WTC11 (cell line): ENCODE data around the gene NEK7. TPM values are rescaled to one million over a fixed set of nuclear protein-coding genes. Genes with fewer than 3 reads are reported as not detected.

ENCODE experiments used
- ATAC-seq: fragments of 200-7000 bp; cut with Tn5 transposase; 2 replicates; pipeline ENCODE4 v1.10.0; 2021; ENCODE audit warnings: mild to moderate bottlenecking, moderate library complexity
- CTCF ChIA-PET: fragments of 300-600 bp; sonication (Branson Sonifier 250); formaldehyde crosslinking; loops from one replicate; lab custom pipeline; 2021; ENCODE audit warnings: antibody characterized with exemption; lab: Charles Lee
- POLR2A ChIA-PET: fragments of 350-600 bp; sonication (Branson Sonifier 250); formaldehyde crosslinking; loops from one replicate; lab custom pipeline; 2021; ENCODE audit warnings: antibody characterized with exemption; lab: Charles Lee
- DNase-seq: peaks from one replicate; pipeline ENCODE4 v3.0.0; 2021; ENCODE audit warnings: low spot score
- H3K27ac Mint-ChIP-seq: 2 replicates; pipeline ENCODE4 v1.8.0; 2021; ENCODE audit warnings: mixed read lengths
- H3K27me3 Mint-ChIP-seq: 2 replicates; pipeline ENCODE4 v1.8.0; 2021; ENCODE audit warnings: low read depth, mild to moderate bottlenecking, moderate library complexity, mixed read lengths
- H3K36me3 Mint-ChIP-seq: 2 replicates; pipeline ENCODE4 v1.8.0; 2021; ENCODE audit warnings: mixed read lengths
- H3K4me1 Mint-ChIP-seq: 2 replicates; pipeline ENCODE4 v1.8.0; 2022; ENCODE audit warnings: mixed read lengths
- H3K4me3 Mint-ChIP-seq: 2 replicates; pipeline ENCODE4 v1.8.0; 2021; ENCODE audit warnings: mild to moderate bottlenecking, moderate library complexity, mixed read lengths
- H3K9me3 Mint-ChIP-seq: 2 replicates; pipeline ENCODE4 v1.8.0; 2021; ENCODE audit warnings: mixed read lengths
- CDX4 ChIP-seq: fragments of 250-450 bp; sonication (Bioruptor Pico); IDR thresholded peaks from 2 replicates; pipeline ENCODE4 v1.9.0; 2021; ENCODE audit warnings: moderate library complexity, mild to moderate bottlenecking, inconsistent platforms, borderline replicate concordance
- CREB1 ChIP-seq: sonication (generic); formaldehyde crosslinking; IDR thresholded peaks from 2 replicates; pipeline ENCODE4 v1.8.0; 2023; ENCODE audit warnings: mild to moderate bottlenecking, missing genetic modification reagents
- ERG ChIP-seq: fragments of 250-450 bp; sonication (Bioruptor Pico); IDR thresholded peaks from 2 replicates; pipeline ENCODE4 v1.8.0; 2021; ENCODE audit warnings: mild to moderate bottlenecking
- GTF2I ChIP-seq: fragments of 250-450 bp; sonication (Bioruptor Pico); conservative IDR thresholded peaks from 2 replicates; pipeline ENCODE4 v1.4.0; 2021; ENCODE audit warnings: mild to moderate bottlenecking
- HMGA2 ChIP-seq: fragments of 250-450 bp; sonication (Bioruptor Pico); IDR thresholded peaks from 2 replicates; pipeline ENCODE4 v1.4.0; 2021; ENCODE audit warnings: mild to moderate bottlenecking, moderate library complexity
- IRF1 ChIP-seq: sonication (generic); formaldehyde crosslinking; IDR thresholded peaks from 2 replicates; pipeline ENCODE4 v1.8.0; 2023; ENCODE audit warnings: missing genetic modification reagents
- MYBL2 ChIP-seq: sonication (generic); formaldehyde crosslinking; IDR thresholded peaks from 2 replicates; pipeline ENCODE4 v1.8.1; 2023; ENCODE audit warnings: mild to moderate bottlenecking, moderate library complexity, missing genetic modification reagents
- NFYB ChIP-seq: sonication (generic); formaldehyde crosslinking; conservative IDR thresholded peaks from 2 replicates; pipeline ENCODE4 v1.8.0; 2022; ENCODE audit warnings: low read depth, missing genetic modification reagents
- NR1H2 ChIP-seq: sonication (generic); formaldehyde crosslinking; IDR thresholded peaks from 2 replicates; pipeline ENCODE4 v1.9.0; 2021; ENCODE audit warnings: mild to moderate bottlenecking, moderate library complexity, missing genetic modification reagents
- SMAD4 ChIP-seq: sonication (generic); formaldehyde crosslinking; IDR thresholded peaks from 2 replicates; pipeline ENCODE4 v1.8.0; 2022; ENCODE audit warnings: mild to moderate bottlenecking, missing genetic modification reagents
- TP53 ChIP-seq: sonication (generic); formaldehyde crosslinking; IDR thresholded peaks from 2 replicates; pipeline ENCODE4 v1.8.1; 2023; ENCODE audit warnings: mild to moderate bottlenecking, missing genetic modification reagents
- ZBTB21 ChIP-seq: sonication (generic); formaldehyde crosslinking; IDR thresholded peaks from 2 replicates; pipeline ENCODE4 v1.8.1; 2023; ENCODE audit warnings: mild to moderate bottlenecking, missing genetic modification reagents, borderline replicate concordance
- ZNF138 ChIP-seq: sonication (generic); formaldehyde crosslinking; conservative IDR thresholded peaks from 2 replicates; pipeline ENCODE4 v1.8.1; 2022; ENCODE audit warnings: mild to moderate bottlenecking, moderate library complexity, missing genetic modification reagents
- ZNF396 ChIP-seq: fragments of 250-450 bp; sonication (Bioruptor Pico); IDR thresholded peaks from 2 replicates; pipeline ENCODE4 v1.8.0; 2021; ENCODE audit warnings: mild to moderate bottlenecking, moderate library complexity, borderline replicate concordance
- ZNF423 ChIP-seq: fragments of 250-450 bp; sonication (Bioruptor Pico); IDR thresholded peaks from 2 replicates; pipeline ENCODE4 v2.1.2; 2022; ENCODE audit warnings: mild to moderate bottlenecking, moderate library complexity
- ZNF671 ChIP-seq: fragments of 250-450 bp; sonication (Bioruptor Pico); IDR thresholded peaks from 2 replicates; pipeline ENCODE4 v1.8.0; 2021; ENCODE audit warnings: mild to moderate bottlenecking
- ZSCAN18 ChIP-seq: fragments of 250-450 bp; sonication (Bioruptor Pico); IDR thresholded peaks from 2 replicates; pipeline ENCODE4 v2.1.2; 2022; ENCODE audit warnings: mild to moderate bottlenecking, moderate library complexity
- total RNA-seq: library from RNA; stranded (reverse); gene quantifications from 3 replicates; pipeline ENCODE4 v1.2.3, GENCODE V29; 2021
- TF ChIP-seq, protein P1 (sequence below): sonication (generic); formaldehyde crosslinking; IDR thresholded peaks from 2 replicates; pipeline ENCODE4 v1.8.1; 2023; ENCODE audit warnings: mild to moderate bottlenecking, missing genetic modification reagents
- TF ChIP-seq, protein P2 (sequence below): sonication (generic); formaldehyde crosslinking; IDR thresholded peaks from 2 replicates; pipeline ENCODE4 v1.8.0; 2022; ENCODE audit warnings: mild to moderate bottlenecking, missing genetic modification reagents
- TF ChIP-seq, protein P3 (sequence below): fragments of 250-450 bp; sonication (Bioruptor Pico); IDR thresholded peaks from 2 replicates; pipeline ENCODE4 v1.9.0; 2021; ENCODE audit warnings: mild to moderate bottlenecking
- TF ChIP-seq, protein P4 (sequence below): sonication (generic); formaldehyde crosslinking; IDR thresholded peaks from 2 replicates; pipeline ENCODE4 v1.8.1; 2023; ENCODE audit warnings: mild to moderate bottlenecking, missing genetic modification reagents, moderate library complexity

NEK7 gene
- total RNA-seq, 1 experiment from 2014 or later, result 10.3 TPM

- DNase-seq (no peak), ATAC-seq (no peak)
- H3K27me3 Mint-ChIP-seq, result no peaks in the 10 kb centered on the region
- peaks cover 11% of the 10 kb centered on the region for H3K4me1 Mint-ChIP-seq
- H3K4me3 Mint-ChIP-seq, result no peak overlapping the region
- ChIA-PET POLR2A (no interaction called here), CTCF (no interaction called here)
- H3K9me3 Mint-ChIP-seq, result peaks cover 17% of the 10 kb centered on the region
- TF ChIP-seq NR1H2 (CRISPR knock-in tag) (no peak), CDX4 (CRISPR knock-in tag) (no peak), ERG (no peak), ZNF671 (no peak), GTF2I (CRISPR knock-in tag) (no peak), SMAD4 (no peak), IRF1 (CRISPR knock-in tag) (no peak), HMGA2 (no peak)
- TF ChIP-seq, protein P1, sequence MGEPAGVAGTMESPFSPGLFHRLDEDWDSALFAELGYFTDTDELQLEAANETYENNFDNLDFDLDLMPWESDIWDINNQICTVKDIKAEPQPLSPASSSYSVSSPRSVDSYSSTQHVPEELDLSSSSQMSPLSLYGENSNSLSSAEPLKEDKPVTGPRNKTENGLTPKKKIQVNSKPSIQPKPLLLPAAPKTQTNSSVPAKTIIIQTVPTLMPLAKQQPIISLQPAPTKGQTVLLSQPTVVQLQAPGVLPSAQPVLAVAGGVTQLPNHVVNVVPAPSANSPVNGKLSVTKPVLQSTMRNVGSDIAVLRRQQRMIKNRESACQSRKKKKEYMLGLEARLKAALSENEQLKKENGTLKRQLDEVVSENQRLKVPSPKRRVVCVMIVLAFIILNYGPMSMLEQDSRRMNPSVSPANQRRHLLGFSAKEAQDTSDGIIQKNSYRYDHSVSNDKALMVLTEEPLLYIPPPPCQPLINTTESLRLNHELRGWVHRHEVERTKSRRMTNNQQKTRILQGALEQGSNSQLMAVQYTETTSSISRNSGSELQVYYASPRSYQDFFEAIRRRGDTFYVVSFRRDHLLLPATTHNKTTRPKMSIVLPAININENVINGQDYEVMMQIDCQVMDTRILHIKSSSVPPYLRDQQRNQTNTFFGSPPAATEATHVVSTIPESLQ (CRISPR knock-in tag), result no peak
- TF ChIP-seq, protein P2, sequence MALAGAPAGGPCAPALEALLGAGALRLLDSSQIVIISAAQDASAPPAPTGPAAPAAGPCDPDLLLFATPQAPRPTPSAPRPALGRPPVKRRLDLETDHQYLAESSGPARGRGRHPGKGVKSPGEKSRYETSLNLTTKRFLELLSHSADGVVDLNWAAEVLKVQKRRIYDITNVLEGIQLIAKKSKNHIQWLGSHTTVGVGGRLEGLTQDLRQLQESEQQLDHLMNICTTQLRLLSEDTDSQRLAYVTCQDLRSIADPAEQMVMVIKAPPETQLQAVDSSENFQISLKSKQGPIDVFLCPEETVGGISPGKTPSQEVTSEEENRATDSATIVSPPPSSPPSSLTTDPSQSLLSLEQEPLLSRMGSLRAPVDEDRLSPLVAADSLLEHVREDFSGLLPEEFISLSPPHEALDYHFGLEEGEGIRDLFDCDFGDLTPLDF (CRISPR knock-in tag), result no peak
- H3K27ac Mint-ChIP-seq, result no peak overlapping the region
- no peaks in the 10 kb centered on the region for H3K36me3 Mint-ChIP-seq
Measured at GRCh38 chr1:198335663-198336062, 178.9 kb downstream of the NEK7 start.

GRCh38 chr1:198337886-198338285, 181.1 kb downstream of the NEK7 start:
- Mint-ChIP-seq H3K27me3 (no peaks in the 10 kb centered on the region), H3K36me3 (no peaks in the 10 kb centered on the region), H3K4me3 (no peak overlapping the region), H3K9me3 (peaks cover 17% of the 10 kb centered on the region), H3K27ac (no peak overlapping the region), H3K4me1 (peaks cover 8% of the 10 kb centered on the region)
- ATAC-seq, result no peak
- no peak for DNase-seq
- POLR2A ChIA-PET, result no interaction called here
- no peak for TF ChIP-seq IRF1 (CRISPR knock-in tag)
- no peak for TF ChIP-seq NFYB (CRISPR knock-in tag)
- TF ChIP-seq ZBTB21 (CRISPR knock-in tag), result no peak
- no peak for TF ChIP-seq TP53
- TF ChIP-seq ZSCAN18 (CRISPR knock-in tag), result no peak
- TF ChIP-seq, protein P3, sequence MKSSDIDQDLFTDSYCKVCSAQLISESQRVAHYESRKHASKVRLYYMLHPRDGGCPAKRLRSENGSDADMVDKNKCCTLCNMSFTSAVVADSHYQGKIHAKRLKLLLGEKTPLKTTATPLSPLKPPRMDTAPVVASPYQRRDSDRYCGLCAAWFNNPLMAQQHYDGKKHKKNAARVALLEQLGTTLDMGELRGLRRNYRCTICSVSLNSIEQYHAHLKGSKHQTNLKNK (CRISPR knock-in tag), result no peak
- no peak for TF ChIP-seq CREB1 (CRISPR knock-in tag)
- TF ChIP-seq MYBL2 (CRISPR knock-in tag), result no peak
- TF ChIP-seq ZNF423, result no peak
- no peak for TF ChIP-seq ZNF138 (CRISPR knock-in tag)
- TF ChIP-seq ZNF396, result no peak
- TF ChIP-seq, protein P4, sequence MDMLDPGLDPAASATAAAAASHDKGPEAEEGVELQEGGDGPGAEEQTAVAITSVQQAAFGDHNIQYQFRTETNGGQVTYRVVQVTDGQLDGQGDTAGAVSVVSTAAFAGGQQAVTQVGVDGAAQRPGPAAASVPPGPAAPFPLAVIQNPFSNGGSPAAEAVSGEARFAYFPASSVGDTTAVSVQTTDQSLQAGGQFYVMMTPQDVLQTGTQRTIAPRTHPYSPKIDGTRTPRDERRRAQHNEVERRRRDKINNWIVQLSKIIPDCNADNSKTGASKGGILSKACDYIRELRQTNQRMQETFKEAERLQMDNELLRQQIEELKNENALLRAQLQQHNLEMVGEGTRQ, result no peak
- CTCF ChIA-PET, result no interaction called here
